Mononuclear cell (primary cell): ENCODE data around the gene MARCHF3. TPM values are rescaled to one million over a fixed set of nuclear protein-coding genes. Genes with fewer than 3 reads are reported as not detected.

Experiments
- H3K27me3 ChIP-seq: 2 replicates; pipeline ENCODE4 v1.6.0; 2011; ENCODE audit warnings: low read length, control low read depth; ENCODE audit not compliant: insufficient read depth
- H3K4me1 ChIP-seq: 2 replicates; pipeline ENCODE4 v1.5.1; 2011; ENCODE audit warnings: mild to moderate bottlenecking, low read length, control low read depth; ENCODE audit not compliant: insufficient read depth
- H3K4me3 ChIP-seq: 2 replicates; pipeline ENCODE4 v1.5.1; 2011; ENCODE audit warnings: mild to moderate bottlenecking, low read length, moderate library complexity
- H3K9me3 ChIP-seq: 2 replicates; pipeline ENCODE4 v1.5.1; 2011; ENCODE audit warnings: low read depth, mild to moderate bottlenecking, control low read depth, low read length
- total RNA-seq: library from RNA; depleted of rRNA; stranded (reverse); fragments of >200 nt; gene quantifications from one replicate; pipeline ENCODE4 v1.2.3, GENCODE V29; 2012

Gene MARCHF3
- total RNA-seq, 1 donor = 7.8 TPM

DNA sequence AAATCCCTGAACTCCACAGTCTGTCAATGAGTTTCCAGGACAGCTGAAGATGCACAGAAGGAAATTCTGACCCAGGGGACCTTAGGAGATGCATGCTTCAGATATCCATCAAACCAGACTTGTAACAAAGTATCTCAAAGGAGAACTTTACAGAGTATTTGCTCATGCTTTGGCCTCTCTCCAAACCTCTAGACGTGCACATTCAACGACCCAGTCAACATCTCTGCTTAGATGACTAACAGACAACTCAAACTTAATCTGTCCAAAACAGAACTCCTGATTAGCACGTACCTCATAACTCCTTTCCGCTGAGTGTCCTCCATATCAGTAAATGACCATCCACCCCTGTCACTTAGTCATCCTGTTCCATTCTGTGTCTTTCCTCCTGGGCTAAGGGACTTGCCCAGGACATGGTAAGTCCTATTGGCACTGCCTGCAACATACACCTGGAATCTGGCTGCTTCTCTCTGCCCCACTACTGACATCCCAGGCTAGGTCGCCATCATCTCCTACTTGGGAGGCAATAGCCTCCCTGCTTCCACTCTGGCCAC is 146.0 kb downstream of the MARCHF3 start:
- no peaks in the 10 kb centered on the region for H3K9me3 ChIP-seq
- no peak overlapping the region for H3K4me3 ChIP-seq
- no peaks in the 10 kb centered on the region for H3K4me1 ChIP-seq
- no peaks in the 10 kb centered on the region for H3K27me3 ChIP-seq

DNA sequence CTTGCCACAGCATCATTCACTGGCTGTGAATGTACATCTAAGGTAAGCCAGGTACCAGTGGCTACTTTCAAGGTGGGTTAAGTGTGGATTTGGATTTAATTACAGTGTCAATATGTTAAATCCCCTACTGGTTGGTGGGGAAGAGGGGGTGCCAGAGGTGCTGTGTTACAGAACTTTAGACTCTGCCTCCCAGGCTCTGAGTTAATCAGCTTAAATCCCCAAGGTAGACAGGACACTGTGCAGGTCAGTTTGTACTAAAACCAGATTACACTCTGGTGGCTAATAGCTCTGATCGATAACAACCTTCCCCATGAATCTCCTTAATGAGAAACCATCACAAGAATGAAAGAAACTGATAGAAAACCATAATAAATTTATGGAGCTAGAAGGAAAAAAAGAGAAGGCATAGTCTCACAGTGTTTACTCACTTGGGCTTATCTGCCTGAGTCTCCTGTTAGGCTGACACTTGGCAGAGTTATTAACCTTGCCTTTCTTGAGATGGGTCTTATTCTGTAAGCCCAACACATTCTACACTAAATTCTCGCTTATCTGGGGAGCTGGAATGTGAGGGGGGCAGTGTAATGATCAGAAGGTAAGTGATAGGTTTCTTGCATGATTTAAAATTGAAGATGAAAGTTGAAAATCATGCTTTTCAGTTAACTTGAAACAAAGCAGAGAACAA is 146.7 kb downstream of the MARCHF3 start:
- Histone ChIP-seq H3K9me3 (no peaks in the 10 kb centered on the region), H3K27me3 (no peaks in the 10 kb centered on the region), H3K4me1 (no peaks in the 10 kb centered on the region), H3K4me3 (no peak overlapping the region)

DNA sequence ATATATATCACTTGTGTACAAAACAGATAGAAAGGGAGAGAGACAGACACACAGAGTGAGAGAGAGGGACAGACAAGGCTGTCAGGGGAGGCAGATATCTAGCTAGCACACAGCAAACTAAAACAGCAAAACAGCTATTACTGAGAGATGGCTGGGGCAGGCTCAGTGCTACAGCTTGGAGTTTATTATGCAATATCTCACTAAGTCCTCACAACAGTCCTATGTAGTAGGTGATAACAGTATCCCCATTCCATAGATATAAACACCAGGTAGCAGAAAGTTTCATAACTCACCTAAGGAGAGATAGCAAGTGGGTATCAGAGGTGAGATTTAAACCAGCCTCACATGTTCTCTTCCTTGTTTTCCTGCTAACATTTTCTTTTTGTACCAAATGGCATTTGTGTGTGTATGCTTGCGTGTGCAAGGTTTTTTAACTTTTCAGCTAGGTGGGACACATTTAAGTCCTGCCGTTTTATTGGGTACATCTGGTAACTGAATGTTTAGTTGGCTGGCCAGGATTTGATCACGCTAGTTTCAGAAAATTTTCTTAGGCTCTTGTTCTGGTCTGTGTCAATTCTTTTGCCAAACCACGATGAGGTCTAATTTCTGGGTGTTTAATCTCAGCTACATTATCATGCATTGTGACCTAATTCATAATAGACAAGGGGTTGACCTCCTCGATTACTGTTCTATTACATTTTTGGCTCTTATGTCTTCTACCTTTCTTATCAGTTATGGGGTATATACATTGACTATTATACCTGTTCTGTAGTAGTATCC is 148.3 kb downstream of the MARCHF3 start:
- no peaks in the 10 kb centered on the region for H3K9me3 ChIP-seq
- H3K4me1 ChIP-seq = no peaks in the 10 kb centered on the region
- H3K4me3 ChIP-seq = no peak overlapping the region
- no peaks in the 10 kb centered on the region for H3K27me3 ChIP-seq

DNA sequence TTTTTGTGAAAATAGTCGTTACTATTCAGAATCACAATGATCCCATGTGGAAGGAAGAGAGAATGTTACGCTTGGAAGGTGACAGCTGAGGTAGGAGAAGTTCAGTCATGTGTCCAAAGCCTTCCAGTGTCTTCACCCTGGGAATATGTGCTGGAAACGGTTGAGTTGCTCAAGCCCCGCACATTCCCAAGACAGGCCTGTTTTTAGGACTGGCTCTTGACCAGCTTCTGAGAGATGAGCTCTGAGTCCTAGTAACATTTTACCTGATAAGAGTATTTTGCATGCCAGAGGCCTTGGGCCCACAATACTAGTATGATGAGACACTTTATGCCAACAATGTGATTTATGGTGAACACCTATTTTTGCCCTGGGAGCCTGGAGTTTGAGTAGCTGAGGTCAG is 151.7 kb downstream of the MARCHF3 start:
- no peaks in the 10 kb centered on the region for H3K27me3 ChIP-seq
- H3K4me3 ChIP-seq = no peak overlapping the region
- no peaks in the 10 kb centered on the region for H3K9me3 ChIP-seq
- no peaks in the 10 kb centered on the region for H3K4me1 ChIP-seq

DNA sequence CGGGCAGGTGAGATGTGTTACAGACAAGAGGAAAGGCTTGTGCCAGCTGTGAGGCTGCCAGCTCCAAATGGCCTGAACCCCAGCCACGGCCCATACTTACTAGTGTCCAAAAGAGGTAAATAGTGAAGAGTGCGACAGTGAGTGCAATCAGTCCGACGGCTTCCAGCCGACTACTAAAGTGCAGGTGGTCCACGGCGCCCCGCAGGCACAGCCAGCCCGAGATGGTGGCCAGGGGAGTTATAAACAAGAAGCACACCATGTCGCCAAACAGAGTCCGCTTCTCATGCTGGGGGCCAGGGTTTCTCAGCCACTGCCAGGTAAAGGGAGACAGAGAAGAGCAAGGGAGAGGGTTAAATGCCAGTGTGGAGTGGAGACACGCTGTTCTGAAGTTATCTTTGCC is 152.3 kb downstream of the MARCHF3 start:
- Histone ChIP-seq H3K4me1 (no peaks in the 10 kb centered on the region), H3K9me3 (no peaks in the 10 kb centered on the region), H3K4me3 (no peak overlapping the region), H3K27me3 (no peaks in the 10 kb centered on the region)

DNA sequence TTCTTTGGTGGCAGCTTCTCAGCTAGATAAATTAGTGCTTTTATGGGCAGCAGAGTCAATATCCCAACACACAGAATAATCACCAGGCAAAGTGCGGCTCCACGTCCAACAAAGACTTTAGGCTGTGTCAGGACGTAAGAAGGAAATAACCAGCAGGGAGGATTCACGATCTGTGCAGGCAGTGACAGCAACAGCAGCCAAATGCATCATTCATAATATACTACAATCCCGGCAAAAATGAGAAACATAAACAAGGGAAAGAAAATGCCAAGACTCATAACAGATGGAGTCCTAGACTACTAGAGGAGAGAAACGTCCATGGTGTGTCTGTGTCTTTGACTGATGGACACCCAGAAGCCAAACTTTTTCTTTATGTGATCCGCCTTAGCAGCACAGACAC is 152.8 kb downstream of the MARCHF3 start:
- no peaks in the 10 kb centered on the region for H3K9me3 ChIP-seq
- no peak overlapping the region for H3K4me3 ChIP-seq
- H3K27me3 ChIP-seq = no peaks in the 10 kb centered on the region
- no peaks in the 10 kb centered on the region for H3K4me1 ChIP-seq

DNA sequence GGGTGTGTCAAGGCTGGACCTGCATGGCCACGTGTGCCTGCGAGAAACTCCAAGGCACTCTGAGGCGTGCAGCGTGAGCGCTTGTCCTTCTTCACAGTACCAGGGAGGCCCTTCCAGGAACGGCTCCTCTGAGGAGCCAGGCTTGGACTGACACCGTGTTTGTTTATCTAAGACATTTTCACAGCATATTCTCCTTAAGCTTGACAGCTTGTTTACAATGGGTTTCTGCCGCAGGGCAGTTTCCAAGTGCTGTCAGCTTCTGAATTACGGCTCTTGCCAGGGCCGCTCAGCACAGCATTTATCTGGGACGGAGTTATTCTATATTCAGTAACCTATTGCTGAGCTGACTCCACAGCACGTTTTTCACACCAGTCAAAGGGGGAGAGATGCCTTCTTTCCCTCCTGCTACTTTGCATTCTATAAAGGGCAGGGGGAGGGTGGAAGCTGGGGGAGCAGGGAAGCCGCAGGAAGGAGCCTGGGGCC is 155.0 kb downstream of the MARCHF3 start:
- Histone ChIP-seq H3K9me3 (no peaks in the 10 kb centered on the region), H3K27me3 (no peaks in the 10 kb centered on the region), H3K4me1 (no peaks in the 10 kb centered on the region), H3K4me3 (no peak overlapping the region)

DNA sequence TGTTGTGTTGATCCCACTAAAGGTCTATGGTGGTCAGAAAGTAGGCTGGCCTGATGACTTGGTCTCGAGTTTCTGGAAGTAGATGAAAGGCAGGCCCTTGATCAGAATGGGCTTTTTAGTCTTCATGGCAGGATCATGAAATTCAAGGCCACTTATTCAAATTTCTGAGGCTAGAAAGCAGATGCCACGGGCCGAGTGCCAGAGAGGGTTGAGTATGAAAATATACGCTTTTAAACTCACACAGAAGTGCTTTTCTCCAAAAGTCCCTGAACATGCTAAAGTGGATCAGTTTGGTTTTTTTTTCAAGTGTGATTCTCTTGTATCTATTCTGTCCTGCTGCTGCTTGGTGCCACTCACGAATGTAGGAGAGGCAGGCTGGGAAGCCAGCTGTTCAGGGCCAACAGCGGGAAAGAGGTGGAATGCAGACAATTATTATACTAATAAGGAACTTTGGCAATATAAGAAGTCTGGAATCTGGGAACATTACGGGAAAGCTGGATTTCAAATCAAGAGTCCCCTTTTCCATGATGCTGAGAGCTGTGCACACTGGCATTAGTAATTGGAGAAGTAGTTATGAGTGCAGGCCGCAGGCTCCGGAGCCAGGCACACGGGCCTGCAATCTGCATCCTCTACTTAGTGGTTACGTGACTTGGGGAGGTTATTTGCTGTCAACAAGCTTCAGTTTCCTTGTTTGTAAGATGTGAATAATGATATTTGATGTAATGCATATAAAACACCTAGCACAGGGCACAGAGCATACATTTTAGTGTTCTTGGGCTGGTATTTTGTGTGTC is 157.6 kb downstream of the MARCHF3 start:
- Histone ChIP-seq H3K27me3 (no peaks in the 10 kb centered on the region), H3K9me3 (no peaks in the 10 kb centered on the region), H3K4me3 (no peak overlapping the region), H3K4me1 (peaks cover 9% of the 10 kb centered on the region)

DNA sequence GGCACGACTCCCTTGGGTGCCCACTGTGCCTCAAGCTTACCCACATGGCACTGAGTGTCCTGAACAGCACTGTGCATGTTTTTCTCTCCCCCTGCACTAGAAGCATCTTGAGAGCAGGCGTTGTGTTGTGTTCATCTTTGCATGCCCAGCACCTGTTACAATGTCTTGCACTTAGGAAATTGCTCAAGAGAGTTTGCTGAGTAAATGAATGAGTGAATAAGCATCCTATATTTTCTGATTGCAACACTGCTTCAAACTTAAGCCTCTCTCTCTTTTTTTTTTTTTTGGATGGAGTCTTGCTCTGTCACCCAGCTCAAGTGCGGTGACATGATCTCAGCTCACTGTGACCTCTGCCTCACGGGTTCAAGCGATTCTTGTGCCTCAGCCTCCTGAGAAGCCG is 158.9 kb downstream of the MARCHF3 start:
- H3K4me3 ChIP-seq = no peak overlapping the region
- H3K27me3 ChIP-seq = no peaks in the 10 kb centered on the region
- no peaks in the 10 kb centered on the region for H3K9me3 ChIP-seq
- peaks cover 9% of the 10 kb centered on the region for H3K4me1 ChIP-seq

DNA sequence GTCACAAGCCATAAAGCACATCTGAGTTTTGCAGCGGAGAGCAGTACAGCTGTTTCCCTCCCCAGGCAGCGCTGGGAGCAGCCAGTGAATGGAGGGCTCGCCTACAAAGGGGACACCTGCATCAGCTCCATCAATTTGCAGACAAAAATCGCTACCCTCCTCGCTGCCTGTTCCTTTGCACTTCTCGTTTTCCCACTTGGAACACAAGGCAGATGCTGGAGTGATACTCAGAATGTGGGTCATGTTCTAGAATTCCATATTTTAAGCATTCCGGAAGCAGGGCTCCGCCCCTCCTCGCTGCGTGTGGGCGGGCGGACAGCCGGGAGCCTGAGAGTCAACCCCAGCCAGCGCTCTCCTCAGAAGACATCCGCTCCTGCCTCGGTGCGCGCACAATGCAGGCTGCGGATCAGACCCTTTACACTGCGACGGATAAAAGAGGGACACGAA is 161.3 kb downstream of the MARCHF3 start:
- H3K4me1 ChIP-seq = peaks cover 9% of the 10 kb centered on the region
- no peaks in the 10 kb centered on the region for H3K9me3 ChIP-seq
- H3K27me3 ChIP-seq = no peaks in the 10 kb centered on the region
- H3K4me3 ChIP-seq = no peak overlapping the region

DNA sequence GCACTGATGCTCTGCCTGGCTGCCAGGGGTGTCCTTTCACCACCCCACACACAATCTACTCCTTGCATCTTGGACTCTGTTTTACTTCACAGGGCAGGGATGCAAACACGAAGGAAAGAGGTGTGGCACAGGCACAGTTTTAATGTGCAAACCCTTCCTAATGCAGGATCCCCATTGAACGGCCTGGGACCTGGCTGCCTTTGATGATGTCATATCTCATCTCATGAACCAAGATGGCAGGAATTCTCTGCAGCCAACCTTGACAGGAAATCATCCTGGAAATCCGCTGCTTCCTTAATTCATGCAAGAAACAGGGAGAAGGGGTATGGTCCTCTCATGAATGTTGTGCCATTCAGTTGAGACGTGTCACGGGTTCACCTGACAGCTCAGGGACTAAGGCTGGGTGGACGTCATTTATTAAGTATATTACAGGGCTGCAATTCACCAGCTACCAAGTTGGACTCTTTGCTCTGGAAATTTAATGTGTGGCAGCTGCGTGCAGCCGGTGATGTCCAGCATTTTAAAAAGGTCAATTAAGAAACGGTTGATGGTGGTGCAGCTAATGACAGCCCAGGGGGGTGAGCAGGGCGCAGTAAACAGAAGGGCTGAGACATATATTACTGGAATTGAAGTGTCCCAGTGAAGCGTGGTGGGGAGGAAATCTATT is 161.9 kb downstream of the MARCHF3 start:
- H3K27me3 ChIP-seq = no peaks in the 10 kb centered on the region
- H3K4me1 ChIP-seq = peaks cover 9% of the 10 kb centered on the region
- no peak overlapping the region for H3K4me3 ChIP-seq
- H3K9me3 ChIP-seq = no peaks in the 10 kb centered on the region

DNA sequence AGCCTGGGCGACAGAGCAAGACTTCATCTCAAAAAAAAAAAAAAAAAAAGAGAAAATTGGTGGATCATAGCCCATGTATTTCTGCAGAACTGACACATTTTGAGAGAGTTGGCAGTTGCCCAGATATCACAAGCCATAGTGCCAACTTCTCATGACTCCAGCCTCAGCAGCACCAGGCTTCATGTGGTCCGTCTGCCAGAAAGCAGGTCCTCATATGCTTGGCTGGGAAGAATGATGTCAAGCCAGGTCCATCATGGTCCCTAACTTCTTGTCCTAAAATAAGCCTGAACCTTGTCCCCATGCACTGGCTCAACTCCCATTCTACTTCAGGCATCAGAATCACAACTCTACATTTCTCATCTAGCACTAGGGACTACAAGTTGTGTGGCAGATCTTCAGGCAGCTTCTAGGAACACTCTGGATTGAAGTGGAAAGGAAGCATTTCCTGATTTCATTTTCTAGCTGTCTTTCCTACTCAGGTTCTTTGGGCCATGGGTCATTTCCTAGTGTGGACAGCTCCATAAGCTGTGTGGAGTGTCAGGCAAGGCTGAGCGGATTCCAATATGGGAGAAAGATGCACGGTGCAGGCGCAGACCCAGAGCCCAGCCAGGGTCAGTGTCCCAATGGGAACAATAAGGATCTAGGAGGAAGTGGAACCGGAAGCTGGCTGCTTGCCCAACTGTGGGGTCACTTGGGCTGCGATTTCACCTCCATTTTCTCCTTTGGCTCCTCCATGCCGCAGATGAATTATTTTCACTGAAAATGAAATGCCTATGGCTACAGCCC is 163.3 kb downstream of the MARCHF3 start:
- Histone ChIP-seq H3K9me3 (no peaks in the 10 kb centered on the region), H3K27me3 (no peaks in the 10 kb centered on the region), H3K4me1 (peaks cover 9% of the 10 kb centered on the region), H3K4me3 (no peak overlapping the region)

DNA sequence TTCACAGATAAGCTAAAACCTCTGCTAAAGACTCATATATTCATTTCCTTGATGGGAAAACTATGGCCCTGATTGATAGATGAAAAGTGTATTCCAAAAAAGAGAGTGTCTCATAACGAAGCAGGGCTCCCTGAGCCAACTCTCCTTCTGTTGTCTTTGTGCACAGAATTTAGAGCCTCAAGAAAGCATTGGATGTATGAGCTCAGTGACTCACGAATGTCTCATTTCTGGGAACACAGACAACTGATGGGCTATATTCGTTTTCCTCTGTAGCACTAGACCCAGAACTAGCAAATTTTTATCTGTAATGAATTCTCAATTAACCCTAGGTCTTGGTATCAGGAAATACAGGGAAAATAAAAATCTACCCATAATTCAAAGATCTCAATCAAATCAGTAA is 165.1 kb downstream of the MARCHF3 start:
- Histone ChIP-seq H3K4me1 (peaks cover 9% of the 10 kb centered on the region), H3K9me3 (no peaks in the 10 kb centered on the region), H3K4me3 (no peak overlapping the region), H3K27me3 (no peaks in the 10 kb centered on the region)
